H1 (cell line): Measurements from ENCODE around the gene SPON2. TPM values are rescaled to one million over a fixed set of nuclear protein-coding genes. Genes with fewer than 3 reads are reported as not detected.

Experiments used
- CBX5 ChIP-seq: fragments of 300-800, 300-1000 bp; sonication (generic); IDR thresholded peaks from 2 replicates; pipeline ENCODE4 v1.7.1; 2016; ENCODE audit warnings: antibody characterized with exemption, low read length, low read depth
- FOSL1 ChIP-seq: IDR thresholded peaks from 2 replicates; pipeline ENCODE4 v1.6.1; 2011; ENCODE audit warnings: mild to moderate bottlenecking, low read depth, low read length, moderate library complexity; ENCODE audit not compliant: insufficient read depth
- HDAC2 ChIP-seq, 2 experiments: fragments of 300-600 bp in 1 of 2; sonication (generic) in 1 of 2; IDR thresholded peaks; 2 replicates each; pipeline ENCODE4 v1.6.1; 2011 to 2012; ENCODE audit warnings: low read depth in 2 of 2, low read length in 2 of 2, mild to moderate bottlenecking in 2 of 2, moderate library complexity in 2 of 2, borderline replicate concordance in 1 of 2, inconsistent platforms in 1 of 2
- RBBP5 ChIP-seq: IDR thresholded peaks from 2 replicates; pipeline ENCODE4 v1.7.1; 2012; ENCODE audit warnings: low read depth, mild to moderate bottlenecking, inconsistent platforms, low read length, moderate library complexity, borderline replicate concordance
- SP2 ChIP-seq: IDR thresholded peaks from 2 replicates; pipeline ENCODE4 v1.6.1; 2012; ENCODE audit warnings: mild to moderate bottlenecking, low read length, inconsistent platforms
- SUZ12 ChIP-seq: fragments of 200-600 bp; sonication (generic); IDR thresholded peaks from 2 replicates; pipeline ENCODE4 v1.6.1; 2012; ENCODE audit warnings: mild to moderate bottlenecking, inconsistent platforms, low read length, moderate library complexity, mixed read lengths
- TBP ChIP-seq: IDR thresholded peaks from 2 replicates; pipeline ENCODE4 v1.6.1; 2011; ENCODE audit warnings: low read depth, low read length, improper control_type of control experiment
- polyA plus RNA-seq, 7 experiments: library from polyadenylated mRNA; depleted of rRNA in 3 of 7; stranded (reverse) in 5 of 7; unstranded in 2 of 7; fragments of >200 nt in 5 of 7; fragments of 200-250 nt in 2 of 7; gene quantifications; 1 replicate in 5 of 7; 2 replicates in 1 of 7; 4 replicates in 1 of 7; pipeline versions ENCODE4 v1.2.1 to v1.2.3, GENCODE V29; 2011 to 2013; ENCODE audit warnings: missing spikeins in 2 of 7, mixed read lengths in 2 of 7
- total RNA-seq: library from RNA; stranded (reverse); fragmentation: NEBNext Ultra II Directional; extraction: Animal tissue kit (Norgen Biotek cat#: 25700); gene quantifications from 2 replicates; pipeline ENCODE4 v1.2.1, GENCODE V29; 2021
- TF ChIP-seq, protein P1 (sequence below): fragments of 300-600 bp; sonication (generic); IDR thresholded peaks from 2 replicates; pipeline ENCODE4 v1.7.1; 2012; ENCODE audit warnings: low read length, moderate library complexity, mild to moderate bottlenecking, inconsistent platforms; ENCODE audit not compliant: insufficient replicate concordance
- TF ChIP-seq, protein P2 (sequence below), 3 experiments: IDR thresholded peaks; 1 replicate in 2 of 3; 2 replicates in 1 of 3; pipeline versions ENCODE4 v1.5.1 to v1.6.1; 2011; ENCODE audit warnings: low read length in 3 of 3, mild to moderate bottlenecking in 3 of 3, inconsistent platforms in 2 of 3, low read depth in 1 of 3, moderate library complexity in 1 of 3; ENCODE audit not compliant: insufficient read depth in 1 of 3; ENCODE audit errors: control extremely low read depth in 1 of 3

Gene SPON2
- total and polyA plus RNA-seq, 2 of the 8 experiments (the other 6 are each of a cell fraction or from before 2014, with no cell fraction given), result 2.8 to 3.2 TPM

DNA sequence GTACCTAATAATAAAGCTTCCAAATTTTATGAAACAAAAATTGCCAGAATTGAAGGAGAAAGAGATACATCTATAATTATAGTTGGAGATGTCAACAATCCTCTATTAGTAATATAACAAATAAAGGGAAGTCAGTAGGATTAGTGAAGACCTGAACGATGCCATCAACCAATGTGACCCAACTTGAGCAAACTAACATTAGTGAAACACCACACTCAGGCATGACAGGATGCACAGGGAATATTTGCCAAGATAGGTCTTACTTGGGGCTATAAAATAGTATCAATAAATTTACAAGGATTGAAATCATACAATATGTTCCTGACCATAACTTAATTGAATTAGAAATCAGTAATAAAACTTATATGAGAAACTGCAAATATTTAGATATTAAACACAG, 12.0 kb downstream of the SPON2 start (continued):
- TF ChIP-seq, protein P1, sequence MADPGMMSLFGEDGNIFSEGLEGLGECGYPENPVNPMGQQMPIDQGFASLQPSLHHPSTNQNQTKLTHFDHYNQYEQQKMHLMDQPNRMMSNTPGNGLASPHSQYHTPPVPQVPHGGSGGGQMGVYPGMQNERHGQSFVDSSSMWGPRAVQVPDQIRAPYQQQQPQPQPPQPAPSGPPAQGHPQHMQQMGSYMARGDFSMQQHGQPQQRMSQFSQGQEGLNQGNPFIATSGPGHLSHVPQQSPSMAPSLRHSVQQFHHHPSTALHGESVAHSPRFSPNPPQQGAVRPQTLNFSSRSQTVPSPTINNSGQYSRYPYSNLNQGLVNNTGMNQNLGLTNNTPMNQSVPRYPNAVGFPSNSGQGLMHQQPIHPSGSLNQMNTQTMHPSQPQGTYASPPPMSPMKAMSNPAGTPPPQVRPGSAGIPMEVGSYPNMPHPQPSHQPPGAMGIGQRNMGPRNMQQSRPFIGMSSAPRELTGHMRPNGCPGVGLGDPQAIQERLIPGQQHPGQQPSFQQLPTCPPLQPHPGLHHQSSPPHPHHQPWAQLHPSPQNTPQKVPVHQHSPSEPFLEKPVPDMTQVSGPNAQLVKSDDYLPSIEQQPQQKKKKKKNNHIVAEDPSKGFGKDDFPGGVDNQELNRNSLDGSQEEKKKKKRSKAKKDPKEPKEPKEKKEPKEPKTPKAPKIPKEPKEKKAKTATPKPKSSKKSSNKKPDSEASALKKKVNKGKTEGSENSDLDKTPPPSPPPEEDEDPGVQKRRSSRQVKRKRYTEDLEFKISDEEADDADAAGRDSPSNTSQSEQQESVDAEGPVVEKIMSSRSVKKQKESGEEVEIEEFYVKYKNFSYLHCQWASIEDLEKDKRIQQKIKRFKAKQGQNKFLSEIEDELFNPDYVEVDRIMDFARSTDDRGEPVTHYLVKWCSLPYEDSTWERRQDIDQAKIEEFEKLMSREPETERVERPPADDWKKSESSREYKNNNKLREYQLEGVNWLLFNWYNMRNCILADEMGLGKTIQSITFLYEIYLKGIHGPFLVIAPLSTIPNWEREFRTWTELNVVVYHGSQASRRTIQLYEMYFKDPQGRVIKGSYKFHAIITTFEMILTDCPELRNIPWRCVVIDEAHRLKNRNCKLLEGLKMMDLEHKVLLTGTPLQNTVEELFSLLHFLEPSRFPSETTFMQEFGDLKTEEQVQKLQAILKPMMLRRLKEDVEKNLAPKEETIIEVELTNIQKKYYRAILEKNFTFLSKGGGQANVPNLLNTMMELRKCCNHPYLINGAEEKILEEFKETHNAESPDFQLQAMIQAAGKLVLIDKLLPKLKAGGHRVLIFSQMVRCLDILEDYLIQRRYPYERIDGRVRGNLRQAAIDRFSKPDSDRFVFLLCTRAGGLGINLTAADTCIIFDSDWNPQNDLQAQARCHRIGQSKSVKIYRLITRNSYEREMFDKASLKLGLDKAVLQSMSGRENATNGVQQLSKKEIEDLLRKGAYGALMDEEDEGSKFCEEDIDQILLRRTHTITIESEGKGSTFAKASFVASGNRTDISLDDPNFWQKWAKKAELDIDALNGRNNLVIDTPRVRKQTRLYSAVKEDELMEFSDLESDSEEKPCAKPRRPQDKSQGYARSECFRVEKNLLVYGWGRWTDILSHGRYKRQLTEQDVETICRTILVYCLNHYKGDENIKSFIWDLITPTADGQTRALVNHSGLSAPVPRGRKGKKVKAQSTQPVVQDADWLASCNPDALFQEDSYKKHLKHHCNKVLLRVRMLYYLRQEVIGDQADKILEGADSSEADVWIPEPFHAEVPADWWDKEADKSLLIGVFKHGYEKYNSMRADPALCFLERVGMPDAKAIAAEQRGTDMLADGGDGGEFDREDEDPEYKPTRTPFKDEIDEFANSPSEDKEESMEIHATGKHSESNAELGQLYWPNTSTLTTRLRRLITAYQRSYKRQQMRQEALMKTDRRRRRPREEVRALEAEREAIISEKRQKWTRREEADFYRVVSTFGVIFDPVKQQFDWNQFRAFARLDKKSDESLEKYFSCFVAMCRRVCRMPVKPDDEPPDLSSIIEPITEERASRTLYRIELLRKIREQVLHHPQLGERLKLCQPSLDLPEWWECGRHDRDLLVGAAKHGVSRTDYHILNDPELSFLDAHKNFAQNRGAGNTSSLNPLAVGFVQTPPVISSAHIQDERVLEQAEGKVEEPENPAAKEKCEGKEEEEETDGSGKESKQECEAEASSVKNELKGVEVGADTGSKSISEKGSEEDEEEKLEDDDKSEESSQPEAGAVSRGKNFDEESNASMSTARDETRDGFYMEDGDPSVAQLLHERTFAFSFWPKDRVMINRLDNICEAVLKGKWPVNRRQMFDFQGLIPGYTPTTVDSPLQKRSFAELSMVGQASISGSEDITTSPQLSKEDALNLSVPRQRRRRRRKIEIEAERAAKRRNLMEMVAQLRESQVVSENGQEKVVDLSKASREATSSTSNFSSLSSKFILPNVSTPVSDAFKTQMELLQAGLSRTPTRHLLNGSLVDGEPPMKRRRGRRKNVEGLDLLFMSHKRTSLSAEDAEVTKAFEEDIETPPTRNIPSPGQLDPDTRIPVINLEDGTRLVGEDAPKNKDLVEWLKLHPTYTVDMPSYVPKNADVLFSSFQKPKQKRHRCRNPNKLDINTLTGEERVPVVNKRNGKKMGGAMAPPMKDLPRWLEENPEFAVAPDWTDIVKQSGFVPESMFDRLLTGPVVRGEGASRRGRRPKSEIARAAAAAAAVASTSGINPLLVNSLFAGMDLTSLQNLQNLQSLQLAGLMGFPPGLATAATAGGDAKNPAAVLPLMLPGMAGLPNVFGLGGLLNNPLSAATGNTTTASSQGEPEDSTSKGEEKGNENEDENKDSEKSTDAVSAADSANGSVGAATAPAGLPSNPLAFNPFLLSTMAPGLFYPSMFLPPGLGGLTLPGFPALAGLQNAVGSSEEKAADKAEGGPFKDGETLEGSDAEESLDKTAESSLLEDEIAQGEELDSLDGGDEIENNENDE, result no peak
- TF ChIP-seq, protein P2, sequence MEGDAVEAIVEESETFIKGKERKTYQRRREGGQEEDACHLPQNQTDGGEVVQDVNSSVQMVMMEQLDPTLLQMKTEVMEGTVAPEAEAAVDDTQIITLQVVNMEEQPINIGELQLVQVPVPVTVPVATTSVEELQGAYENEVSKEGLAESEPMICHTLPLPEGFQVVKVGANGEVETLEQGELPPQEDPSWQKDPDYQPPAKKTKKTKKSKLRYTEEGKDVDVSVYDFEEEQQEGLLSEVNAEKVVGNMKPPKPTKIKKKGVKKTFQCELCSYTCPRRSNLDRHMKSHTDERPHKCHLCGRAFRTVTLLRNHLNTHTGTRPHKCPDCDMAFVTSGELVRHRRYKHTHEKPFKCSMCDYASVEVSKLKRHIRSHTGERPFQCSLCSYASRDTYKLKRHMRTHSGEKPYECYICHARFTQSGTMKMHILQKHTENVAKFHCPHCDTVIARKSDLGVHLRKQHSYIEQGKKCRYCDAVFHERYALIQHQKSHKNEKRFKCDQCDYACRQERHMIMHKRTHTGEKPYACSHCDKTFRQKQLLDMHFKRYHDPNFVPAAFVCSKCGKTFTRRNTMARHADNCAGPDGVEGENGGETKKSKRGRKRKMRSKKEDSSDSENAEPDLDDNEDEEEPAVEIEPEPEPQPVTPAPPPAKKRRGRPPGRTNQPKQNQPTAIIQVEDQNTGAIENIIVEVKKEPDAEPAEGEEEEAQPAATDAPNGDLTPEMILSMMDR (IDR thresholded peaks at IDR 0.05; ENCODE audit: control extremely low read depth in 1 of 3, insufficient read depth in 1 of 3, low read depth in 1 of 3, low read length in 3 of 3), result no peak
- no peak for TF ChIP-seq CBX5
- no peak for TF ChIP-seq RBBP5
- TF ChIP-seq SUZ12, result no peak
- TF ChIP-seq TBP, result no peak
- TF ChIP-seq HDAC2 (IDR thresholded peaks at IDR 0.05; ENCODE audit: borderline replicate concordance in 1 of 2, low read depth in 2 of 2, low read length in 2 of 2), result no peak
- no peak for TF ChIP-seq FOSL1
- no peak for TF ChIP-seq SP2
